Calu3 (cell line): ENCODE results near the gene FAM43B. TPM values are rescaled to one million over a fixed set of nuclear protein-coding genes. Genes with fewer than 3 reads are reported as not detected.

Experiments used
- BruUV-seq: library from RNA; stranded (reverse); fragments of 400-500 nt; replicated peaks from 2 replicates; lab custom pipeline; 2021; lab: Mats Ljungman, UMichigan
- CTCF ChIA-PET: fragments of 300-600 bp; sonication (Branson Sonifier 250); formaldehyde crosslinking; loops from one replicate; lab custom pipeline; 2022; ENCODE audit warnings: antibody characterized with exemption; lab: Charles Lee
- DNase-seq: peaks from one replicate; pipeline ENCODE4 v3.0.0; 2022
- H3K27ac Mint-ChIP-seq: one replicate; pipeline ENCODE4 v1.8.0; 2022; ENCODE audit warnings: mixed read lengths; ENCODE audit not compliant: unreplicated experiment
- H3K27me3 Mint-ChIP-seq: one replicate; pipeline ENCODE4 v1.8.0; 2022; ENCODE audit warnings: mixed read lengths; ENCODE audit not compliant: unreplicated experiment
- H3K36me3 Mint-ChIP-seq: one replicate; pipeline ENCODE4 v1.8.0; 2022; ENCODE audit warnings: mild to moderate bottlenecking, moderate library complexity, mixed read lengths; ENCODE audit not compliant: insufficient read depth, unreplicated experiment
- H3K4me1 Mint-ChIP-seq: one replicate; pipeline ENCODE4 v1.8.0; 2022; ENCODE audit warnings: mild to moderate bottlenecking, low read depth, mixed read lengths; ENCODE audit not compliant: unreplicated experiment
- H3K4me3 Mint-ChIP-seq: one replicate; pipeline ENCODE4 v1.8.0; 2022; ENCODE audit warnings: mild to moderate bottlenecking, low read depth, moderate library complexity, mixed read lengths; ENCODE audit not compliant: unreplicated experiment
- H3K9me3 Mint-ChIP-seq: one replicate; pipeline ENCODE4 v1.8.0; 2022; ENCODE audit warnings: low read depth, mixed read lengths; ENCODE audit not compliant: unreplicated experiment
- CTCF ChIP-seq: fragments of 200-600 bp; IDR thresholded peaks from one replicate; pipeline ENCODE4 v1.8.0; 2022; ENCODE audit warnings: antibody characterized with exemption; ENCODE audit not compliant: unreplicated experiment
- intact Hi-C: fragments of 100-400 bp; cut with micrococcal nuclease; formaldehyde crosslinking; loops from one replicate; pipeline ENCODE4 v1.10.0; 2022; ENCODE audit not compliant: unreplicated experiment
- total RNA-seq: library from RNA; stranded (reverse); gene quantifications from 2 replicates; pipeline ENCODE4 v1.2.3, GENCODE V29; 2022

FAM43B gene
- total RNA-seq, 1 experiment from 2014 or later, result not detected

- H3K4me3 Mint-ChIP-seq, result no peak overlapping the region
- intact Hi-C loops, result no loop called here
- CTCF ChIA-PET, result no interaction called here
- H3K36me3 Mint-ChIP-seq, result no peaks in the 10 kb centered on the region
- peaks cover 12% of the 10 kb centered on the region for H3K4me1 Mint-ChIP-seq
- H3K27me3 Mint-ChIP-seq, result peaks cover 83% of the 10 kb centered on the region
- no TSS peak for BruUV-seq
- no peak for DNase-seq
- no peak for TF ChIP-seq CTCF
- H3K9me3 Mint-ChIP-seq, result no peaks in the 10 kb centered on the region
- H3K27ac Mint-ChIP-seq, result no peak overlapping the region
Observed at GRCh38 chr1:20540281-20540680, 12.1 kb upstream of the FAM43B start.

GRCh38 chr1:20546637-20547036 lies 5.7 kb upstream of the FAM43B start:
- H3K27me3 Mint-ChIP-seq, result peaks cover 79% of the 10 kb centered on the region
- H3K4me1 Mint-ChIP-seq, result no peaks in the 10 kb centered on the region
- no peak for DNase-seq
- no peaks in the 10 kb centered on the region for H3K9me3 Mint-ChIP-seq
- intact Hi-C loops, result no loop called here
- BruUV-seq, result no TSS peak
- CTCF ChIA-PET, result interaction anchor here (0.6 kb wide), 1 partner anchor 32 kb away, joined by 4 read pairs; no protein-coding TSS in a partner anchor
- no peak overlapping the region for H3K27ac Mint-ChIP-seq
- no peak overlapping the region for H3K4me3 Mint-ChIP-seq
- H3K36me3 Mint-ChIP-seq, result no peaks in the 10 kb centered on the region
- TF ChIP-seq CTCF, result no peak

GRCh38 chr1:20551161-20551560 lies 1.2 kb upstream of the FAM43B start:
- no peak for DNase-seq
- CTCF ChIA-PET, result interaction anchor here (0.6 to 0.8 kb wide), 2 partner anchors 16 to 670 kb away, joined by 3 to 4 read pairs; no protein-coding TSS in a partner anchor
- Mint-ChIP-seq H3K36me3 (peaks cover 6% of the 10 kb centered on the region), H3K4me1 (no peaks in the 10 kb centered on the region), H3K27me3 (peaks cover 35% of the 10 kb centered on the region), H3K9me3 (no peaks in the 10 kb centered on the region), H3K27ac (no peak overlapping the region), H3K4me3 (no peak overlapping the region)
- intact Hi-C loops, result no loop called here
- BruUV-seq, result no TSS peak
- no peak for TF ChIP-seq CTCF

- CTCF ChIA-PET, result no interaction called here
- Mint-ChIP-seq H3K4me1 (no peaks in the 10 kb centered on the region), H3K36me3 (peaks cover 6% of the 10 kb centered on the region), H3K27me3 (peaks cover 21% of the 10 kb centered on the region), H3K4me3 (no peak overlapping the region), H3K9me3 (no peaks in the 10 kb centered on the region), H3K27ac (no peak overlapping the region)
- TF ChIP-seq CTCF, result no peak
- no TSS peak for BruUV-seq
- intact Hi-C loops, result no loop called here
- no peak for DNase-seq
Observed at GRCh38 chr1:20552728-20553445, 514 bp downstream of the FAM43B start.
